ENCODE data around the gene SLCO2A1.

The SLCO2A1 gene

GRCh38 chr3:133983126-133983525 is 46.6 kb downstream of the SLCO2A1 start:
- no peak for DNase-seq

- DNase-seq: no peak
Observed at GRCh38 chr3:133980550-133980949, 49.2 kb downstream of the SLCO2A1 start.

GRCh38 chr3:133980035-133980434 is 49.7 kb downstream of the SLCO2A1 start:
- DNase-seq: no peak

GRCh38 chr3:133979553-133979952 is 50.2 kb downstream of the SLCO2A1 start:
- DNase-seq: no peak

- DNase-seq: no peak
Observed at GRCh38 chr3:133977568-133977967, 52.2 kb downstream of the SLCO2A1 start.

- no peak for DNase-seq
Observed at GRCh38 chr3:133973249-133973980, 56.3 kb downstream of the SLCO2A1 start.

- DNase-seq: no peak
Observed at GRCh38 chr3:133972156-133972555, 57.6 kb downstream of the SLCO2A1 start.

GRCh38 chr3:133970916-133971315 is 58.8 kb downstream of the SLCO2A1 start:
- no peak for DNase-seq

- no peak for DNase-seq
Observed at GRCh38 chr3:133970339-133970738, 59.4 kb downstream of the SLCO2A1 start.

GRCh38 chr3:133967992-133968892 is 61.5 kb downstream of the SLCO2A1 start:
- DNase-seq: no peak

- no peak for DNase-seq
Observed at GRCh38 chr3:133966954-133967353, 62.8 kb downstream of the SLCO2A1 start.

GRCh38 chr3:133965906-133966305 is 63.8 kb downstream of the SLCO2A1 start:
- no peak for DNase-seq

- no peak for DNase-seq
Observed at GRCh38 chr3:133965013-133965570, 64.6 kb downstream of the SLCO2A1 start.

- no peak for DNase-seq
Observed at GRCh38 chr3:133964547-133964946, 65.2 kb downstream of the SLCO2A1 start.

GRCh38 chr3:133963657-133964396 is 65.9 kb downstream of the SLCO2A1 start:
- DNase-seq: no peak

GRCh38 chr3:133962849-133963248 is 66.9 kb downstream of the SLCO2A1 start:
- DNase-seq: no peak

- DNase-seq: no peak
Observed at GRCh38 chr3:133958071-133958805, 71.5 kb downstream of the SLCO2A1 start.

- no peak for DNase-seq
Observed at GRCh38 chr3:133956982-133957381, 72.7 kb downstream of the SLCO2A1 start.

GRCh38 chr3:133956353-133956752 is 73.4 kb downstream of the SLCO2A1 start:
- DNase-seq: no peak

- DNase-seq: no peak
Observed at GRCh38 chr3:133955892-133956291, 73.8 kb downstream of the SLCO2A1 start.

All from hypothalamus (tissue), 51 donors.